Measurements from ENCODE around the gene ILF2.

GRCh38 chr1:153614189-153614900 is 56.4 kb downstream of the ILF2 start:
- TF ChIP-seq CTCF (IDR thresholded peaks at IDR 0.05) (no peak), ZFX (IDR thresholded peaks at IDR 0.05; ENCODE audit: borderline replicate concordance) (no peak)
